Lower lobe of right lung (tissue), 2 donors: ENCODE measurements around the gene AMFR. TPM values are rescaled to one million over a fixed set of nuclear protein-coding genes. Genes with fewer than 3 reads are reported as not detected.
A peak's percentile ranks its signal among the peaks of the same experiment; 100 is the strongest.

Experiments
- ATAC-seq, 2 donors: fragments of 200-7000 bp; cut with Tn5 transposase; one replicate each; pipeline ENCODE4 v1.9.1; 2020 to 2022; ENCODE audit warnings: mild to moderate bottlenecking in 2 of 2, moderate library complexity in 2 of 2
- DNase-seq: peaks from one replicate; pipeline ENCODE4 v3.0.0-alpha.2; 2020
- H3K27ac ChIP-seq: fragments of 200-600 bp; one replicate; pipeline ENCODE4 v1.8.0; 2022
- H3K27me3 ChIP-seq: fragments of 200-600 bp; one replicate; pipeline ENCODE4 v1.8.0; 2022; ENCODE audit warnings: low read depth
- H3K36me3 ChIP-seq: fragments of 200-600 bp; one replicate; pipeline ENCODE4 v1.8.0; 2022; ENCODE audit warnings: mild to moderate bottlenecking
- H3K4me1 ChIP-seq: fragments of 200-600 bp; one replicate; pipeline ENCODE4 v1.8.0; 2022
- H3K4me3 ChIP-seq: fragments of 200-600 bp; one replicate; pipeline ENCODE4 v1.8.0; 2022; ENCODE audit warnings: mild to moderate bottlenecking
- H3K9me3 ChIP-seq: fragments of 200-600 bp; one replicate; pipeline ENCODE4 v1.8.0; 2022
- intact Hi-C: fragments of 100-400 bp; cut with DNase I; formaldehyde crosslinking; loops from one replicate; pipeline ENCODE4 v1.11.0; 2022
- total RNA-seq: library from RNA; stranded (reverse); fragmentation: NEBNext Ultra II Directional; extraction: Animal tissue kit (Norgen Biotek cat#: 25700); gene quantifications from one replicate; pipeline ENCODE4 v1.2.1, GENCODE V29; 2021
- TF ChIP-seq, protein P1 (sequence below): fragments of 200-600 bp; IDR thresholded peaks from one replicate; pipeline ENCODE4 v1.8.0; 2022; ENCODE audit warnings: antibody characterized with exemption, mild to moderate bottlenecking
- donor health status: DM: no; HTN: yes; CAD: no; lungs with severe emphysema.

Gene AMFR
- total RNA-seq, 1 donor from 2014 or later: 90.4 TPM

DNA sequence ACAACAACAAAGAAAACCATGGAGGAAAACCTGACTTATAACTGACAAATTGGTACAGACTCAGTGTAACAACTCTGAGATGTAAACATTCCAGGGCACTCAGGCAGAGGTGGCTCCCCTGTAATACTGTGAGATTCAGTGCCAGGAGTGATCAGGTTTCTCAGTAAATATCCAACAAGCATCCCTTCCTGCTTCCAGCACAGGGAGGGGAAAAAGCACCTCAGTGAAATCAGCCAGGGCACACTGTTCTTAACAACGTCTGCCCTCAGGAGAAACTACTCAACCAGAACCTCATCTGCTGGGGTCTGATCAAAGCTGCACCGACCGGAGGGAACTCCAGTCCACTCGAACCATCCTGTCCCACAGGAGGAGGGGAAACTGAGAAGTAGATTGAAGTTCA is 52.3 kb downstream of the AMFR start:
- DNase-seq (no peak), ATAC-seq (no peak)
- TF ChIP-seq, protein P1, sequence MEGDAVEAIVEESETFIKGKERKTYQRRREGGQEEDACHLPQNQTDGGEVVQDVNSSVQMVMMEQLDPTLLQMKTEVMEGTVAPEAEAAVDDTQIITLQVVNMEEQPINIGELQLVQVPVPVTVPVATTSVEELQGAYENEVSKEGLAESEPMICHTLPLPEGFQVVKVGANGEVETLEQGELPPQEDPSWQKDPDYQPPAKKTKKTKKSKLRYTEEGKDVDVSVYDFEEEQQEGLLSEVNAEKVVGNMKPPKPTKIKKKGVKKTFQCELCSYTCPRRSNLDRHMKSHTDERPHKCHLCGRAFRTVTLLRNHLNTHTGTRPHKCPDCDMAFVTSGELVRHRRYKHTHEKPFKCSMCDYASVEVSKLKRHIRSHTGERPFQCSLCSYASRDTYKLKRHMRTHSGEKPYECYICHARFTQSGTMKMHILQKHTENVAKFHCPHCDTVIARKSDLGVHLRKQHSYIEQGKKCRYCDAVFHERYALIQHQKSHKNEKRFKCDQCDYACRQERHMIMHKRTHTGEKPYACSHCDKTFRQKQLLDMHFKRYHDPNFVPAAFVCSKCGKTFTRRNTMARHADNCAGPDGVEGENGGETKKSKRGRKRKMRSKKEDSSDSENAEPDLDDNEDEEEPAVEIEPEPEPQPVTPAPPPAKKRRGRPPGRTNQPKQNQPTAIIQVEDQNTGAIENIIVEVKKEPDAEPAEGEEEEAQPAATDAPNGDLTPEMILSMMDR: no peak
- Histone ChIP-seq H3K27me3 (no peaks in the 10 kb centered on the region), H3K9me3 (no peaks in the 10 kb centered on the region), H3K4me1 (peaks cover 18% of the 10 kb centered on the region), H3K36me3 (peaks cover 40% of the 10 kb centered on the region), H3K4me3 (no peak overlapping the region), H3K27ac (no peak overlapping the region)
- intact Hi-C loops: no loop called here

- DNase-seq (no peak), ATAC-seq (no peak)
- Histone ChIP-seq H3K27ac (no peak overlapping the region), H3K27me3 (no peaks in the 10 kb centered on the region), H3K4me3 (no peak overlapping the region), H3K36me3 (peaks cover 48% of the 10 kb centered on the region), H3K4me1 (peaks cover 18% of the 10 kb centered on the region), H3K9me3 (no peaks in the 10 kb centered on the region)
- TF ChIP-seq, protein P1: no peak
- intact Hi-C loops: no loop called here
Measured at GRCh38 chr16:56372013-56372634, 53.2 kb downstream of the AMFR start.

- no peak overlapping the region for H3K27ac ChIP-seq
- H3K4me3 ChIP-seq: no peak overlapping the region
- H3K4me1 ChIP-seq: peaks cover 18% of the 10 kb centered on the region
- intact Hi-C loops: no loop called here
- no peaks in the 10 kb centered on the region for H3K27me3 ChIP-seq
- DNase-seq (no peak), ATAC-seq (no peak)
- TF ChIP-seq, protein P1: no peak
- peaks cover 54% of the 10 kb centered on the region for H3K36me3 ChIP-seq
- no peaks in the 10 kb centered on the region for H3K9me3 ChIP-seq
Measured at GRCh38 chr16:56371660-56371937, 53.7 kb downstream of the AMFR start.

- Histone ChIP-seq H3K27me3 (no peaks in the 10 kb centered on the region), H3K27ac (no peak overlapping the region), H3K4me1 (peaks cover 18% of the 10 kb centered on the region), H3K4me3 (no peak overlapping the region), H3K36me3 (peaks cover 57% of the 10 kb centered on the region), H3K9me3 (no peaks in the 10 kb centered on the region)
- TF ChIP-seq, protein P1: no peak
- DNase-seq (peak; percentile 41), ATAC-seq (no peak)
- intact Hi-C loops: no loop called here
Measured at GRCh38 chr16:56370875-56371659, 54.3 kb downstream of the AMFR start.

DNA sequence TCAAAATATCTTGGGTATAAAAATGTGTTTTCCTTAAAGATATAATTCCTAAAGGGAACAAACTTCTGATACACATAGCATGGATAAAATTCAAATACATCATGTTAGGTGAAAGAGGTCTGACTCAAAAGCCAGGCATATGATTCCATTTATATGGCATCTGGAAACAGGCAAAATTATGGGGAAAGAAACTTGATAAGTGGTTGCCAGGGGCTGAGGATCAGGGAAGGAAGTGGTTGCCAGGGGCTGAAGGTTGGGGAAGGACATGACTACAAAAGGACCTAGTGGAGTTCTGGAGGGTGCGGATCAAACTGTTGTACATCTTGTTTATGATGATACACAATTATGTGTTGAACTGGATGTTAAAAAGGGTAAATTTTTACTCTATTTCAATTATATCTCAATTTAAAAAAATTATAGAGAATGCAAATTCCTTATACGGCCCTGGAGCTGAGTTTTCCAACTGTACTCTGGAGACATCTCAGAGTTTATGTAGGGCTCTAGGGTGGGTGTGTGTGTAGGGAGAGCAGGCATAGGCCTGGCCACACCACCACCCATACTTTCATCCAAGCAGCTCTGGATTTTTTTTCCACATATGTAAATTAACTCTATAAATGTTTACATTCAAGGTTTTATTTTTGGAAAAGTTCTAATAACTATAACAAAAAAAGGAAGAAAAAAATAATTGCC is 55.0 kb downstream of the AMFR start:
- Histone ChIP-seq H3K36me3 (peaks cover 64% of the 10 kb centered on the region), H3K27ac (no peak overlapping the region)
- TF ChIP-seq, protein P1: no peak

More for the DNA sequence above, 55.0 kb downstream of the AMFR start:
- Histone ChIP-seq H3K27me3 (no peaks in the 10 kb centered on the region), H3K9me3 (no peaks in the 10 kb centered on the region), H3K4me3 (no peak overlapping the region), H3K4me1 (peaks cover 18% of the 10 kb centered on the region)
- no peak for ATAC-seq
- intact Hi-C loops: no loop called here
- no peak for DNase-seq
